Stimulated activated CD8-positive, alpha-beta memory T cell treated with anti-CD3 and anti-CD28 coated beads, Interleukin-15, amount 100 ng/mL, for 1 hour (primary cell): Measurements from ENCODE around the gene VIPR2.
"Not testable (repeated sequence)": the region's sequence is repeated elsewhere in the genome, so short reads cannot be mapped to it uniquely, and the experiment has no call there.

Experiments used
- DNase-seq: peaks from one replicate; pipeline ENCODE4 v3.0.0-alpha.2; 2020; ENCODE audit warnings: low read depth

The VIPR2 gene

DNA sequence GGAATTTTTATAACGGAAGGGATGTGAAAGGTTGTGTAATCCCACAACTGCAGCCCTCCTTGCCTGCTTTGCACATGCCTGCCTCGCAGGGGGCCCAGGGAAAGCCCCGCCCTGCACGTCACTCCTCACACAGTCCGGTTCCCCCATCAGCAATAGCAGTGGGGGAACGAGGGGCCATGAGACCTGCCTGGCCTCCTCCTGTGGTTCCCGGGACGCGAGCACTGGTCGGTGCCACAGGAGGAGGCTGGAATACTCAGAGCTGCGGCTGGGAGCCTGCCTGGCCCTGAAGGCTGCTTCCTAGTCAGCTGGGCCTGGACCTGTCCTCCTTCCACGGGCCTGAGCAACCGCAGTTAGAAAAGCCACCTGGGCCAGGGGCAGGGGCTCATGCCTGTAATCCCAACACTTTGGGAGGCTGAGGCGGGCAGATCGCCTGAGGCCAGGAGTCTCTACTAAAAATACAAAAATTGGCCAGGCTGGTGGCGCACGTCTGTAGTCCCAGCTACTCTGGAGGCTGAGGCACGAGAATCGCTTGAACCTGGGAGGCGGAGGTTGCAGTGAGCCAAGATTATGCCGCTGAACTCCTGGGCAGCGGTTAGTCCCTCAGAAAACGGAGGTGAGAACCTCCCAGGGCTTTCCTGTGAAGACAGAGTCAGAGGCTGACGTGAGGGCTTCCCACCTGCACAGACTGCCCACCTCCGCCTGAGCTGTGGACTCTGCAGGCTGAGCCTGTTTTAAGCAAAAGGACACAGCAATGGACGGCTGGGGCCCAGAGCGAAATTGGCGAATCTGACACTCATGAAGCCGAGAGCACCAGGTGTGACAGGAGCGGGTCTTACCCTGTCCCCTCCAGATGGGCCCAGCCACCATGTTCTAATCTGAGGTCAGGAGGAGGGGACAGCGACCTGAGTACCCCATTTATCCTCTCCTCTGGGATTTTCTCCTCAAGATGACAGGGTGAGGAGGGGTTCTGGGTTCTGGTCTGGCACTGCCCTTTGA is 52.9 kb downstream of the VIPR2 start:
- DNase-seq: no peak

- DNase-seq: no peak
These were observed 53.6 kb downstream of the VIPR2 start for GRCh38 chr7:159091041-159091440.

- no peak for DNase-seq
These were observed 56.4 kb downstream of the VIPR2 start for GRCh38 chr7:159088016-159088865.

DNA sequence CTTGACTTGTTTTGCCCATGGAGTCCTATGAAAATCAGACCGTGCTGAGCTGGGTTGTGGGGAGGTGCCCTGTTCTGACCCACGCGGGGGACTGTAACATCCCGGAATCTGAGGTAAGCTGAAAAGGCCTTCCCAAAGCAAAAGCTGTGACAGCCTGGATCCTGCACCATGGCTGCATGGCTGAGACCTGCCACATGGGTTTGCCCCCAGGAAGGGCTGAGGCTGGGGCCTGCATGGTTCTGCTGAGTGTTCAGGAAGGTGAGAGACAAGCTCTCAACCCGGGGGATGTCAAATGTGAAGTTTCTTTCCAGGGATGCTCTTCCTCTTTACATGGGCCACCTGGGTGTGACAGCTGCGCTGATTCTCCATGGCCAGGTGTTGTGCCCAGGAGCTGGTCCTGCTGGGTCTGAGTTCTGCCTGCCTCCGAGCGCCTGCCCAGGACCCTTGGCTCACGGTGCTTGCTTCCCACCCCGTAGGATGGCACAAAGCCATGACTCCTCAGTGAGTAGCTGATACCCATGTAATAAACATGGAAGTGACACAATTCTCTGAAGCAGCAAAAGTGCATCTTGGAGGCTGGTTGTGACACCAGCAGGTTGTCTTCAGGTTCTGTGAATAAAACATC is 58.3 kb downstream of the VIPR2 start:
- no peak for DNase-seq

DNA sequence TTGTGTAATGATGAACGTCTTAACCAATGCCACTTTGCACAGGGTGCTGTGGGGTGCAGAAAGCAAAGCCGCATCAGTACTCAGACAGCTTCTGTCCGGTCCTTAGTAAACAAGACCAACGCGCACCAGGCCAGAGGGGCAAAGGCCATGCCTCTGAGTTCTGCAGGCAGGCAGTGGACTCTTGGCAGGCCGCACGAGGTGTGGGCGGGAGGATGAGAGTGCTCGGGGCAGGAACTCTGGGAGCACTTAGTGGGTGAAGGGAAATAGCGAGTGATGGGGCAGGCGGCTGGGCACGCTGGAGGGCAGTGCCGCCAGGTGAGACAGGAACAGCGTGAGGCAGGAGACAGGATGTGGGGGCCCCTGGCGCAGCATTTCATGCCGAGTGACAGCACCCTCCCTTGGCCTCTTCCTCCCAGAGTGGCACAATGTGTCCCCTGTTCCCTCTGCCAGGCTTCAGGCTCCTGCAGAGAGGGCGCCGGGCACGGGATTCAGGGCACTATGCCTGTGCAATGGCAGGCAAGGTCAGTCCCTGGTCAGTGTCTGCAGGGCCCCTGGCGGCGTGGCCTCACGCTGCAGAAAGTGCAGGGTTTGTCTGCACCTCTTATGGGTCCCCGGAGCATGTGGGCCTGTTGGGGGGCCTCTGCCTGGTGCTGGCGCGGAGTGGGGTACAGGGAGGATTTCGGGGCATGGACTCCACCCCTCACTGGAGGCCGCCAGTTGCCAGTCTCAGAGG is 60.4 kb downstream of the VIPR2 start:
- no peak for DNase-seq

DNA sequence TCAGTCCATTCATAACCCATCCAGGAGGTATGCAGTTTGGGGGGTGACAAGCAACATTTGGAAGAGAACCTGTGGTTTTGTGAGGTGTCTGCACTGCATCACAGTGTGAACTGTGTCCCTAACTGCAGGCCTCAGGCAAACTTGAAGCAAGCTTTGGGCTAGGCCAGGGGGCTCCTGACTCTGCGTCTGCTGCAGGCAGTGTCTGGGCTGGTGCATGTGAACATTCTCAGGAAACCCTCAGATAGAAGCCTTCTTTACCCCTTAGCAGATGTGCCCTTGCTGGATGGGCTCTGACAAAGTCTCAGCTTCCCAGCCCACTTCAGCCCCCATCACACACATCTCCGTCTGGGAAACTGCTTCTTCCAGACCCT is 61.0 kb downstream of the VIPR2 start:
- DNase-seq: no peak

GRCh38 chr7:159083001-159083697 is 61.5 kb downstream of the VIPR2 start:
- no peak for DNase-seq

- not testable (repeated sequence) for DNase-seq
These were observed 62.6 kb downstream of the VIPR2 start for GRCh38 chr7:159082075-159082474.

DNA sequence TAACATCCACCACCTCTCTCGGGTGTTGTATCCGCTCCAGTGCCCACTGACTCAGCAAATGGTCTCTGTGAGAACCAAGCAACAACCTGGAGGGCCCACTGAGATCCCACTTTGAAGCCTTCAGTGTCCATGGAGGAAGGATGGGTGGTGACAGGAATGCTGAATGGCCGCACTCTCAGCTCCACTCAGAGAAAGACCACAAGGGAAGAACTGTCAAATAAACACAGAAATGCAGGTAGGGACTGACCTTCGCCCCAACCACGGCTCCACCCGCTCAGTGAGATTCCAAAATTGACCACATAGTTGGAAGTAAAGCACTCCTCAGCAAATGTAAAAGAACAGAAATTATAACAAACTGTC is 65.8 kb downstream of the VIPR2 start:
- DNase-seq: no peak

- DNase-seq: no peak
These were observed 66.3 kb downstream of the VIPR2 start for GRCh38 chr7:159078193-159078910.

GRCh38 chr7:159076333-159076732 is 68.3 kb downstream of the VIPR2 start:
- no peak for DNase-seq

DNA sequence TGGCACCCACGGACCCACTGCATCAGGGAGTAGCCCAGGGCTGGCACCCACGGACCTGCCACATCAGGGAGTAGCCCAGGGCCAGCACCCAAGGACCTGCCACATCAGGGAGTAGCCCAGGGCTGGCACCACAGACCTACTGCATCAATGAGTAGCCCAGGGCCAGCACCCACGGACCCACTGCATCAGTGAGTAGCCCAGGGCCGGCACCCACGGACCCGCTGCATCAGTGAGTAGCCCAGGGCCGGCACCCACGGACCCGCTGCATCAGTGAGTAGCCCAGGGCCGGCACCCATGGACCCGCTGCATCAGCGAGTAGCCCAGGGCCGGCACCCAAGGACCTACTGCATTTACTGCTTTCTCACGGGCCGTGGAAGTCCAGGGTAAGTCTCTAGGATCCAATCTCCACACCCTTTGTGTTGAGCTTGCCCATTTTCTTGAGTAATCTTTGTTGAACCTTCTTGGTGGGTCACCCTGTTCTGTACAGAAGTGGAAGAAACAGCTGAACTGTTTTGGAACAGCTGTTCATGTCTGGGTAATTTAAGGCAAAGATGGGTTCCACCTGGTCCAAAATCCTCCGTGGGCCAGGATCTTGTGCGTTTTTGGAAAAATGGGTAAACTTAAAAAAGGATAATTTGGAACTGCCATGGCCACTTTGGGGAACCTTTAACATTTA is 69.0 kb downstream of the VIPR2 start:
- no peak for DNase-seq

DNA sequence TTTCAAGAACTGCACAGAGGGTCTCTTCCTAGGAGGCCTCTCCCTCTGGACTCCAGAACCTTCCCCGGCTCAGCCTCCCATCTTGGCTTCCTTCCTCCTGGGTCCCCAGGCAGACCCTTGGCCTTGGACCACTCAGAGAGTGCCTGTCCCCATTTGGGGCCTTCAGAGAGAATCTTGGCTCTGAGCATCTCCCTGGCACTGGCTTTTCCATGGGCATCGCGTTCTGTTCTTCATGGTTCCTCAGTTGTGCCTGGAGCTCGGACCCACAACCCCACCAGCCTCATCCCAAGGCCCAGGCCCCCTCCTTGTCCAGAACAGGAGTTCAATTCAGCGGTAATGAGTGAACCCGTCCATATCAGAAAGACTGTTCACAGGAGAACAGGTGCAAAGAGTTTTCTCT is 73.4 kb downstream of the VIPR2 start:
- no peak for DNase-seq

GRCh38 chr7:159070431-159071148 is 74.1 kb downstream of the VIPR2 start:
- DNase-seq: no peak

DNA sequence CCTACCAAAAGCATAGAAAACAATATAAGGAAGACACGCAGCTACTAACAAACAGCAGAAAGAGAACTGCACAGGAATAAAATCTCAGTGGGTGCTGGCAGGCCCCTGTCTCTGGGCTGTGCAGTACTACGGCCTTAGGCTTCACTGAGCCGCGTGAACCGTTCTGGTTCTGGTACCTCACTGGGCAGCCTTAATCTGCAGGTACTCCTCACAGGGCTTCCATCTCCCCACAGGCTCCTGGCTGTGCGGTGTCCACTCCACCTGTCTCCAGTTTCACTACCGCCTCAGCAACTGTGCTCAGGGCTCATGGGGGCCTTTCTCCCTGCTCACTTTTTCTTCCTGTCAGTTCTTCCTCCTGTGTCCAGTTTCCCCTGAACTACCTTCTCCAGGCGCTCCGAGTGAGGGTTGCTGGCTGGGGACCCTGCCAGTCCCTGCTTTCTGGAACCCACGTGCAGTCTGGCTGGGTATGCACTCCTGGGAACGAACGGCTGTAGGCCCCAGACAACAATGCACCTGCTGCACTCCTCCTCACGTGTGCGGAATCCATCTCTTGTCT is 75.7 kb downstream of the VIPR2 start:
- no peak for DNase-seq

- no peak for DNase-seq
These were observed 76.2 kb downstream of the VIPR2 start for GRCh38 chr7:159068488-159068811.

GRCh38 chr7:159067576-159068487 is 76.8 kb downstream of the VIPR2 start:
- DNase-seq: no peak
